Measurements from ENCODE around the gene PYCARD.

Gene PYCARD

DNA sequence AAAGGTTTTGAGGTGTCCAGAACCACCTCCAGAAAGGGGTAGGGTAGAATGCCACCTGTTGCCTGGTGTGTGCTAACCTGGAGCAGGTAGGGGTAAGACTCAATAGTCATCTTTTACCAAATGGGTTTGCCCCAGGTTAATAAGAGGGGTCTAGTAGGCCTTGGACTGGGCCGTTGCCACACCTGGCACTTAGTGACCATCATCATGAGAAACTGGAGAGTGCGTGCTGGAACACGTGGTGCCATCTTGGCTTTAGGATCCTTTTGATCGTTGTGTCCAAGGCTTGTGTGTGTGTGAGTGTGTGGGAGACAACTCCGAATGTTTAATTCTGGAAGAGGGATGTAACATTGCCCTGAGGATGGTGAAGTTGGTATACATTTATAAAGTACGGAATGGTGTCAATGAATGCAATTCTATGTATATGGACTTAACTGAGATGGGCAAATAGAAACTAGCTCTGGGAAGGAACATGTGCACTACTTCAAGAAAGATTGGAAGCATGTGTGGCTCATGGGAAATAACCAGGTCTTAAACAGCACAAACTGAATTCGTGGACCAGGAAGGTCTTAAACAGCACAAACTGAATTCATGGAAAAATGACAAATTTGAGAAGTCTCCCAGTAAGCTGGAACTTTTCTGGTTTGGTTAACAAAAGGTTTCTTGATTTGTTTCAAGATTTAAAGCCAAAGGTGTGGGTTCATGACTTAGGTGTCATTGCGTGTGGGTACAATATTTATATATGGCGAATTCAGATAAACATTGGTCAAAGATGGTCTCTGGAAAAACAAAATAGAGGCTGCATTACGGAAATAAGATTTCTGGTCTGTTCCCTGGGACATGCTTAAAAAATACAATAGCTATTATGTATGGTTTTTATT is 15.4 kb downstream of the PYCARD start:
- POLR2A ChIA-PET: interaction anchor here (1.0 kb wide), 1 partner anchor 16 kb away, joined by 4 read pairs; the partner anchor contains the start of gene PYCARD
- TF ChIP-seq, protein P1, sequence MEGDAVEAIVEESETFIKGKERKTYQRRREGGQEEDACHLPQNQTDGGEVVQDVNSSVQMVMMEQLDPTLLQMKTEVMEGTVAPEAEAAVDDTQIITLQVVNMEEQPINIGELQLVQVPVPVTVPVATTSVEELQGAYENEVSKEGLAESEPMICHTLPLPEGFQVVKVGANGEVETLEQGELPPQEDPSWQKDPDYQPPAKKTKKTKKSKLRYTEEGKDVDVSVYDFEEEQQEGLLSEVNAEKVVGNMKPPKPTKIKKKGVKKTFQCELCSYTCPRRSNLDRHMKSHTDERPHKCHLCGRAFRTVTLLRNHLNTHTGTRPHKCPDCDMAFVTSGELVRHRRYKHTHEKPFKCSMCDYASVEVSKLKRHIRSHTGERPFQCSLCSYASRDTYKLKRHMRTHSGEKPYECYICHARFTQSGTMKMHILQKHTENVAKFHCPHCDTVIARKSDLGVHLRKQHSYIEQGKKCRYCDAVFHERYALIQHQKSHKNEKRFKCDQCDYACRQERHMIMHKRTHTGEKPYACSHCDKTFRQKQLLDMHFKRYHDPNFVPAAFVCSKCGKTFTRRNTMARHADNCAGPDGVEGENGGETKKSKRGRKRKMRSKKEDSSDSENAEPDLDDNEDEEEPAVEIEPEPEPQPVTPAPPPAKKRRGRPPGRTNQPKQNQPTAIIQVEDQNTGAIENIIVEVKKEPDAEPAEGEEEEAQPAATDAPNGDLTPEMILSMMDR (IDR thresholded peaks at IDR 0.05; ENCODE audit: control extremely low read depth, extremely low read depth, low read depth, missing control alignments): no peak
- DNase-seq (ENCODE audit: extremely low spot score): no peak
- CTCF ChIA-PET: no interaction called here

DNA sequence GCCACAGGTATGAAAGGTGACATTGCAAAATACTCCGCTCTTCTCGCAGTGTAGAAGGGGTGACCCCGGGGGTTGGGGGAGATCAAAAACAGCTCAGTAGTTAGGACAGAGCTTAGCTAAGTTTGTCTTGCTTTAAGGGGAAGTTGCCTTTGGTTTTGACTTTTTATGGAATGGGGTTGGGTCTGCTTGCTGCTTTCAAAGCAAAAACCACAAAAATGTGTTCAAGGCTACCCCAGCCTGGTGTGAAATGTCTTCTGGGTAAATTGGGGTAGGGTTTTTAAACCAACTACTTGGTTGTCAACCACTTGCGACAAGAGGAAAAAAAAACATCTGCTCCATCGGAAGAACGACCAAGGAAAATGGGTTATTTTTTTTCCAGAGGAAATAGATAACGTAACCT is 16.4 kb downstream of the PYCARD start:
- TF ChIP-seq, protein P1 (IDR thresholded peaks at IDR 0.05; ENCODE audit: control extremely low read depth, extremely low read depth, low read depth, missing control alignments): no peak
- ChIA-PET CTCF (no interaction called here), POLR2A (interaction anchor here (0.7 to 1.1 kb wide), 2 partner anchors 8 to 15 kb away, joined by 3 read pairs; no protein-coding TSS in a partner anchor)
- no peak for DNase-seq (ENCODE audit: extremely low spot score)

DNA sequence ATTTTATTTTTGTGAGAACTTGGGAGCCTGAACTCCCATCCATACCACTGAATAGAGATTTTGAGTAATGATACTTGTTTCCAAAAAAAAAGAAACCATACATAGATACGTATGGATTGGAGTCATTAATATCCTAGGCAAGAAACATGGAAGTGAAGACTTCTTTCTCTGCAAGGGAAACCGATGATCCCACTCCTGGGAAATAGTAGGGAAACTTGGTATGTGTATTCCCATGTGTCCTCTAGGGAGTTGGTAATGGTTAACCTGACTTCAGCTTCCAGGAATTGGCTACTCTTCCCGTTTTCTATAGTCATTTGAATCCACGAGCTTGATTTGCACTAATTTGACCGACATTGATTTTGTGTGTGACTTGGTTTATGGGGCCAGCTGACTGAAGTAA is 17.2 kb downstream of the PYCARD start:
- DNase-seq (ENCODE audit: extremely low spot score): no peak
- TF ChIP-seq, protein P1 (IDR thresholded peaks at IDR 0.05; ENCODE audit: control extremely low read depth, extremely low read depth, low read depth, missing control alignments): no peak
- ChIA-PET CTCF (no interaction called here), POLR2A (interaction anchor here (0.5 to 0.7 kb wide), 3 partner anchors 9 to 688 kb away, joined by 3 to 6 read pairs (median 3); partner anchors contain the start of gene ZNF267)

DNA sequence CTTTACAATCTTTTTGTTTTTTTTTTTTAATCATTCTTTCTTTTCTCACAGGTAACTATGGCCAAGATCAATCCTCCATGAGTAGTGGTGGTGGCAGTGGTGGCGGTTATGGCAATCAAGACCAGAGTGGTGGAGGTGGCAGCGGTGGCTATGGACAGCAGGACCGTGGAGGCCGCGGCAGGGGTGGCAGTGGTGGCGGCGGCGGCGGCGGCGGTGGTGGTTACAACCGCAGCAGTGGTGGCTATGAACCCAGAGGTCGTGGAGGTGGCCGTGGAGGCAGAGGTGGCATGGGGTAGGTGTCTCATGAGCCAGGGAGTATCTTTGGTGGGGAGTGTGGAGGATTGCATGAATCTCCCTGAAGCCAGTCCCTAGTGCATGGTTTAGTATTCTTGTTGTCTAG is 17.7 kb downstream of the PYCARD start:
- no peak for DNase-seq (ENCODE audit: extremely low spot score)
- TF ChIP-seq, protein P1 (IDR thresholded peaks at IDR 0.05; ENCODE audit: control extremely low read depth, extremely low read depth, low read depth, missing control alignments): no peak
- ChIA-PET CTCF (no interaction called here), POLR2A (interaction anchor here (0.5 to 1.2 kb wide), 7 partner anchors 13 to 767 kb away, joined by 3 to 11 read pairs (median 3); partner anchors contain the start of genes KAT8 and ZNF267)

DNA sequence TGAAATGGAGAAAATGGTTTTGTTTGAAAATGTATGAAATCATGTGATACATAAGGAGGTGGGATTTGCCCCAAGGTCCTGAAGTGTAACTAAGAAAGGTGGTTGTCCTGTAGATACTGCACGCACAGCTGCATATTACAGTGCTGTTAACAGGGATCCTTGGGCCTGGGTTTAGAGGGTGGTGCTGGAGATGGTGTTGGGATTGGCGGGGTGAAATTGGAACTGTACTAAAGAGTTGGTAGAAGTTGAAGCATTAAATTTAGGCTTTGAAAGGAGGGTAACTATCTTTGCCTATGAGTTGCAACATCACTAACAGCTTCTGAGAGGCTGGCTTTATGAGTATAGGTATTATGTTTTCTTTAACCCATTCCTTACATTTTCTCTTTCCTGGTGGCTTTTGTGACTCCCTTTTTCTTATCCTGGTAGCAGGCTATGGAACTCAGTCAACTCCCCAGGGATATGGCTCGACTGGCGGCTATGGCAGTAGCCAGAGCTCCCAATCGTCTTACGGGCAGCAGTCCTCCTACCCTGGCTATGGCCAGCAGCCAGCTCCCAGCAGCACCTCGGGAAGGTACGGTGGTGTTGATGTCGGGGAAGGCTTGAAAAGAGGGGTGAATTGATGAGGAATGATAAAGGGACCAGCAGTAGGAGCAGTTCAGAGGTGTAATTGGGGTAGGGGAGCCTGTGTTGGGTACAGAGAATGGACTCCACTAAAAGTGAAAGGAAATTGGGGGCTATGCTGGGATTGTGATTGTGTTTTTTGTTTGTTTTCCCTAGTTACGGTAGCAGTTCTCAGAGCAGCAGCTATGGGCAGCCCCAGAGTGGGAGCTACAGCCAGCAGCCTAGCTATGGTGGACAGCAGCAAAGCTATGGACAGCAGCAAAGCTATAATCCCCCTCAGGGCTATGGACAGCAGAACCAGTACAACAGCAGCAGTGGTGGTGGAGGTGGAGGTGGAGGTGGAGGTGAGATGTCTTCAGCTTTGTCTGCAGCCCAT is 18.8 kb downstream of the PYCARD start:
- TF ChIP-seq, protein P1 (IDR thresholded peaks at IDR 0.05; ENCODE audit: control extremely low read depth, extremely low read depth, low read depth, missing control alignments): no peak
- DNase-seq (ENCODE audit: extremely low spot score): no peak
- ChIA-PET POLR2A (interaction anchor here (0.6 to 2.0 kb wide), 17 partner anchors 9 to 766 kb away, joined by 3 to 21 read pairs (median 3); partner anchors contain the start of genes KAT8 and PYCARD), CTCF (interaction anchor here (1.0 to 1.5 kb wide), 2 partner anchors 24 to 259 kb away, joined by 3 read pairs; partner anchors contain the start of gene ZNF843)
